WERI-Rb-1 (cell line): Measurements from ENCODE around the gene ADCY5.

Source experiments
- DNase-seq: peaks from one replicate; pipeline ENCODE4 v3.0.0-alpha.2; 2020
- H3K27ac ChIP-seq: fragments of 250-450 bp; sonication (Bioruptor Pico); 2 replicates; pipeline ENCODE4 v1.5.1; 2020; ENCODE audit warnings: mild to moderate bottlenecking, moderate library complexity
- H3K27me3 ChIP-seq: fragments of 250-450 bp; sonication (Bioruptor Pico); 2 replicates; pipeline ENCODE4 v1.5.1; 2021; ENCODE audit warnings: mild to moderate bottlenecking, low read depth, moderate library complexity; ENCODE audit not compliant: insufficient read depth, severe bottlenecking
- H3K36me3 ChIP-seq: fragments of 250-450 bp; sonication (Bioruptor Pico); 2 replicates; pipeline ENCODE4 v1.5.1; 2020; ENCODE audit warnings: mild to moderate bottlenecking, moderate library complexity
- H3K4me3 ChIP-seq: 2 replicates; pipeline ENCODE4 v1.5.1; 2011; ENCODE audit warnings: low read depth, mild to moderate bottlenecking, control low read depth, low read length
- H3K9me3 ChIP-seq: fragments of 250-450 bp; sonication (Bioruptor Pico); 2 replicates; pipeline ENCODE4 v1.5.1; 2021; ENCODE audit warnings: mild to moderate bottlenecking, moderate library complexity; ENCODE audit not compliant: severe bottlenecking
- TF ChIP-seq, protein P1 (sequence below): IDR thresholded peaks from 2 replicates; pipeline ENCODE4 v1.5.1; 2011; ENCODE audit warnings: low read depth, mild to moderate bottlenecking, control low read depth, inconsistent platforms, low read length

Gene ADCY5

DNA sequence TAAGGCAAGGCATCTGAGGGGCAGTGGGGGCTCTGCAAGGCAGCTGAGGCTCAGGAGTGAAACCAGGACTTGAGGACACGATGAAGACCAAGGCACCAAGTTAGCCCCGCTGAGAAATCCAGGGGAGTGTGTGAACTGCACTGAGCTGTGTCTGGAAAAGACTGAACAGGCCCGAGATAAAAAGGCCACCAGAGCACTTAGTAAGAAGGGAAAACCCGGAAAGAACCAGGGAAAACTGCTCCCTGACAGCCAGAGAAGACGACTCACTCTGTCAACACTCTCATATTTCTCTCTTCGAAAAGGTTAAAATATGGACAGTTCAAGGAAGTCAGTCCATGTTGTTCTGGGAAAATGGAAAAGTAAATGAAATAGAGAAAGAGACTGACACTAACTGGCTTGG lies 138.1 kb downstream of the ADCY5 start:
- H3K4me3 ChIP-seq, result no peak overlapping the region
- no peak overlapping the region for H3K27ac ChIP-seq
- no peak for DNase-seq
- TF ChIP-seq, protein P1, sequence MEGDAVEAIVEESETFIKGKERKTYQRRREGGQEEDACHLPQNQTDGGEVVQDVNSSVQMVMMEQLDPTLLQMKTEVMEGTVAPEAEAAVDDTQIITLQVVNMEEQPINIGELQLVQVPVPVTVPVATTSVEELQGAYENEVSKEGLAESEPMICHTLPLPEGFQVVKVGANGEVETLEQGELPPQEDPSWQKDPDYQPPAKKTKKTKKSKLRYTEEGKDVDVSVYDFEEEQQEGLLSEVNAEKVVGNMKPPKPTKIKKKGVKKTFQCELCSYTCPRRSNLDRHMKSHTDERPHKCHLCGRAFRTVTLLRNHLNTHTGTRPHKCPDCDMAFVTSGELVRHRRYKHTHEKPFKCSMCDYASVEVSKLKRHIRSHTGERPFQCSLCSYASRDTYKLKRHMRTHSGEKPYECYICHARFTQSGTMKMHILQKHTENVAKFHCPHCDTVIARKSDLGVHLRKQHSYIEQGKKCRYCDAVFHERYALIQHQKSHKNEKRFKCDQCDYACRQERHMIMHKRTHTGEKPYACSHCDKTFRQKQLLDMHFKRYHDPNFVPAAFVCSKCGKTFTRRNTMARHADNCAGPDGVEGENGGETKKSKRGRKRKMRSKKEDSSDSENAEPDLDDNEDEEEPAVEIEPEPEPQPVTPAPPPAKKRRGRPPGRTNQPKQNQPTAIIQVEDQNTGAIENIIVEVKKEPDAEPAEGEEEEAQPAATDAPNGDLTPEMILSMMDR, result no peak
- H3K27me3 ChIP-seq, result no peaks in the 10 kb centered on the region
- no peaks in the 10 kb centered on the region for H3K36me3 ChIP-seq
- H3K9me3 ChIP-seq, result no peaks in the 10 kb centered on the region

DNA sequence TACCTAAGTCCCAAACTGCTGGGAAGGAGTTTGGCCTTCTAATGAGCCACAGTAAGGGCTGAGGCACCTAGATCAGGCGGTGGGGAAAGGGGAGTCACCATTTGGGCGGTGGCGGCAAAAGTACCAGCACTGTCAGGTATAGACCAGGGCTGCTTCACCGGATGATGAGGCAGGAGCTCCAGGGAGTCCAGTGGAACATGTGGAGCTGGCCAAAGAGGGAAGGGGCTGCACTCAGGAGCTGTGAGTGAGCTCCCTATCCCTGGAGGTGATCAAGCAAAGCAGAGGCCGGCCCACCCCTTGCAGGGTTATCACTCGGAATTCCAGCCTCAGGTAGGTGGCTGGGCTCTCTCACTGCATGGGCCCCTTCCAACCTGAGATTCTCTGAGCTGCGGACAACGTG lies 138.7 kb downstream of the ADCY5 start:
- H3K9me3 ChIP-seq, result no peaks in the 10 kb centered on the region
- no peak for DNase-seq
- no peak overlapping the region for H3K4me3 ChIP-seq
- no peaks in the 10 kb centered on the region for H3K36me3 ChIP-seq
- no peak overlapping the region for H3K27ac ChIP-seq
- TF ChIP-seq, protein P1, result no peak
- no peaks in the 10 kb centered on the region for H3K27me3 ChIP-seq

DNA sequence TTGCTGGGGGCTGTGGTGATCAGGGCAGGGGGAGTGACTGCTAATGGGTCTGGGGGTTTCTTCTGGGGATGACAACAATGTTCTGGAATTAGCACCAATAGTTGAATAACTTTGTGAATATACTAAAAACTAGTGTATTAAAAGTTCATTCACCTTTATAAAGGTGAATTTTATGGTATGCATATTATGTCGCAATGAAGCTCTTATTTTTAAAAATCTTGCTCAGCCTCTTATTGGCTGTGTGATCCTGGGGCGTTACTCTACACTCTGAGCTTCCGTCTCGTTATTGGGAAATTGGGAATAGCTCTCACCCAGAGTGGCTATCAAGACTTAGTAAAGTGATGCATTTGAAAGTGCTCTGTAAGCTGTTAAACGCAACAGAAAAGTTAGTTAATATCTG lies 141.8 kb downstream of the ADCY5 start:
- Histone ChIP-seq H3K4me3 (no peak overlapping the region), H3K27ac (no peak overlapping the region), H3K36me3 (no peaks in the 10 kb centered on the region), H3K27me3 (no peaks in the 10 kb centered on the region), H3K9me3 (no peaks in the 10 kb centered on the region)
- TF ChIP-seq, protein P1, result no peak
- no peak for DNase-seq

- TF ChIP-seq, protein P1, result no peak
- Histone ChIP-seq H3K27me3 (no peaks in the 10 kb centered on the region), H3K27ac (no peak overlapping the region), H3K9me3 (no peaks in the 10 kb centered on the region), H3K4me3 (no peak overlapping the region), H3K36me3 (no peaks in the 10 kb centered on the region)
- DNase-seq, result no peak
These were observed 143.7 kb downstream of the ADCY5 start for GRCh38 chr3:123305192-123305591.

DNA sequence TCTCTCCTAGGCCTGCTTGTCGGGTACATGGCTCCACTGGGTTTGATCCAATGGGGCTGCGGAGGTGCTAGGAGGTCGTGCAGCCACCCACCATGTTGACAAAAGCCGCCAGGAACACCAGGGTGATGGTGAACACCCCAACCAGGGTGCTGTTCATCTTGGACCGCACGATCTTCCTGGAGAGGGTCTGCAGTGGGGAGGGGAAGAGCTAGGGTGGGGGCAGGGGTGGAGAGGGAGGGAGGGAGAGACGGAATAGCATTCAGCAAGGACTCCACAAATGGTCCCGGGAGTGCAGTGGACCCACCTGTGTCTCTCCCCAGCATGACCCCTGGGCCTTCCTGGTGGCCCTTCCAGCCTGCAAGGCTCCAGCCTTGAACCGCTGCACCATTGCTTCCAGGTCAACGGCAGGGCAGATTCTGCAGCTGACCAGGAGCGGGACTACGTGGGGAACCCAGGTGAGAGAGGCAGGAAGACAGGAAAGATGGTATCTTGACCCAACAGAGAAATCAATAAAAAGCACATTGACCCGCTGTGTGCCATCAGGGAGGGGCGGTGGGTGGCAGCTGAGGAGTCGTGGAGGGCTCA lies 144.8 kb downstream of the ADCY5 start:
- Histone ChIP-seq H3K27me3 (no peaks in the 10 kb centered on the region), H3K27ac (no peak overlapping the region), H3K9me3 (no peaks in the 10 kb centered on the region), H3K4me3 (no peak overlapping the region), H3K36me3 (no peaks in the 10 kb centered on the region)
- TF ChIP-seq, protein P1, result no peak
- DNase-seq, result no peak

GRCh38 chr3:123302961-123303360 lies 145.9 kb downstream of the ADCY5 start:
- Histone ChIP-seq H3K36me3 (no peaks in the 10 kb centered on the region), H3K27me3 (no peaks in the 10 kb centered on the region), H3K27ac (no peak overlapping the region), H3K9me3 (no peaks in the 10 kb centered on the region), H3K4me3 (no peak overlapping the region)
- no peak for DNase-seq
- TF ChIP-seq, protein P1, result no peak
